HepG2 (cell line): ENCODE measurements around the gene XRCC5. TPM values are rescaled to one million over a fixed set of nuclear protein-coding genes. Genes with fewer than 3 reads are reported as not detected.

Source experiments
- ATAC-seq: fragments of 200-7000 bp; cut with Tn5 transposase; 3 replicates; pipeline ENCODE4 v1.9.1; 2020; ENCODE audit warnings: mild to moderate bottlenecking, moderate library complexity
- BruUV-seq: library from RNA; stranded (reverse); fragments of 400-500 nt; replicated peaks from 2 replicates; lab custom pipeline; 2021; lab: Mats Ljungman, UMichigan
- CTCF ChIA-PET: fragments of 300-600 bp; formaldehyde crosslinking; extraction: SDS; loops from one replicate; lab custom pipeline; 2021; ENCODE audit warnings: low total read pairs, inconsistent platforms, low intra/inter-chr PET ratio; lab: Yijun Ruan, JAX
- POLR2A ChIA-PET: fragments of 350-600 bp; sonication (Branson Sonifier 250); formaldehyde crosslinking; loops from one replicate; lab custom pipeline; 2020; ENCODE audit warnings: antibody characterized with exemption, inconsistent platforms; lab: Yijun Ruan, JAX
- DNase-seq: peaks from one replicate; pipeline ENCODE4 v3.0.0-alpha.2; 2015; ENCODE audit warnings: low spot score
- FAIRE-seq: peaks from 3 replicates; lab custom pipeline; 2011; peaks lifted over from hg19 to GRCh38; lab: Jason Lieb, UNC
- H2AFZ ChIP-seq: one replicate; pipeline ENCODE4 v1.6.1; 2011; ENCODE audit warnings: low read length, inconsistent platforms
- H3K27ac ChIP-seq: fragments of 300-600 bp; 3 replicates; pipeline ENCODE4 v1.8.0; 2011; ENCODE audit warnings: mixed run types, mild to moderate bottlenecking, mixed read lengths, low read length, inconsistent platforms; ENCODE audit not compliant: insufficient read depth; ENCODE audit errors: extremely low read length
- H3K27me3 ChIP-seq, 2 experiments: fragments of 200-600 bp in 1 of 2; 2 replicates in 1 of 2; 3 replicates in 1 of 2; pipeline versions ENCODE4 v1.6.0 to v1.8.0; 2011; ENCODE audit warnings: low read length in 2 of 2, mild to moderate bottlenecking in 2 of 2, moderate library complexity in 2 of 2, inconsistent platforms in 1 of 2; ENCODE audit not compliant: insufficient read depth in 2 of 2, control insufficient read depth in 1 of 2
- H3K36me3 ChIP-seq, 2 experiments: fragments of 200-600 bp in 1 of 2; replicated peaks in 1 of 2; 2 replicates in 1 of 2; 3 replicates in 1 of 2; pipeline versions ENCODE4 v1.5.1 to v1.8.0; 2011; ENCODE audit warnings: low read length in 2 of 2, inconsistent platforms in 1 of 2; ENCODE audit not compliant: insufficient read depth in 2 of 2, control insufficient read depth in 1 of 2
- H3K4me1 ChIP-seq: 2 replicates; pipeline ENCODE4 v1.5.1; 2012; ENCODE audit warnings: low read length, inconsistent platforms; ENCODE audit not compliant: insufficient read depth
- H3K4me2 ChIP-seq: 2 replicates; pipeline ENCODE4 v1.6.0; 2011; ENCODE audit warnings: low read depth, low read length, inconsistent platforms
- H3K4me3 ChIP-seq, 3 experiments: fragments of 200-600 bp in 1 of 3; sonication (generic), shearing (Covaris generic) in 1 of 3; replicated peaks in 1 of 3; 2 replicates each; pipeline ENCODE4 v1.5.1; 2011 to 2016; ENCODE audit warnings: low read length in 3 of 3, inconsistent platforms in 2 of 3, low read depth in 2 of 3, mild to moderate bottlenecking in 2 of 3, control low read depth in 1 of 3, mixed read lengths in 1 of 3; ENCODE audit not compliant: insufficient read depth in 1 of 3
- H3K79me2 ChIP-seq: one replicate; pipeline ENCODE4 v1.6.1; 2011; ENCODE audit warnings: low read length, inconsistent platforms; ENCODE audit not compliant: insufficient read depth
- H3K9ac ChIP-seq: 2 replicates; pipeline ENCODE4 v1.6.0; 2011; ENCODE audit warnings: mild to moderate bottlenecking, low read depth, low read length, inconsistent platforms; ENCODE audit not compliant: insufficient read depth
- H3K9me3 ChIP-seq: 2 replicates; pipeline ENCODE4 v1.5.1; 2012; ENCODE audit warnings: mild to moderate bottlenecking, low read length
- H4K20me1 ChIP-seq: 2 replicates; pipeline ENCODE4 v1.6.0; 2011; ENCODE audit warnings: inconsistent platforms, mild to moderate bottlenecking, low read length, moderate library complexity; ENCODE audit not compliant: insufficient read depth
- EED ChIP-seq: sonication (generic); formaldehyde crosslinking; IDR thresholded peaks from 2 replicates; pipeline ENCODE4 v1.5.0; 2020; ENCODE audit warnings: mild to moderate bottlenecking, missing genetic modification reagents
- MAFF ChIP-seq: IDR thresholded peaks from 2 replicates; pipeline ENCODE4 v1.6.1; 2011; ENCODE audit warnings: low read depth, low read length, improper control_type of control experiment
- MAFK ChIP-seq, 2 experiments: IDR thresholded peaks in 1 of 2; conservative IDR thresholded peaks in 1 of 2; 2 replicates each; pipeline ENCODE4 v1.6.1; 2011; ENCODE audit warnings: improper control_type of control experiment in 2 of 2, low read length in 2 of 2
- RBM22 ChIP-seq: fragments of 200-400 bp; formaldehyde crosslinking; optimal IDR thresholded peaks from 2 replicates; pipeline ENCODE3; 2017; ENCODE audit warnings: mild to moderate bottlenecking, low read length, moderate library complexity
- SP140L ChIP-seq: sonication (generic); formaldehyde crosslinking; IDR thresholded peaks from 2 replicates; pipeline ENCODE4 v1.4.0; 2020; ENCODE audit warnings: missing genetic modification reagents, borderline replicate concordance
- ZBTB2 ChIP-seq: sonication (generic); formaldehyde crosslinking; IDR thresholded peaks from 2 replicates; pipeline ENCODE4 v1.8.0; 2022; ENCODE audit warnings: low read depth, missing genetic modification reagents
- ZNF17 ChIP-seq: sonication (generic); formaldehyde crosslinking; IDR thresholded peaks from 2 replicates; pipeline ENCODE4 v1.5.0; 2020; ENCODE audit warnings: mild to moderate bottlenecking, missing genetic modification reagents
- WGBS: methylation state at CpG from one replicate; pipeline ENCODE4 v1.1.6; 2017; ENCODE audit warnings: low lambda C conversion rate; 5-methylcytosine and 5-hydroxymethylcytosine counted together
- in situ Hi-C: cut with HindIII; loops from 2 replicates; pipeline ENCODE4 v1.10.0; 2017; ENCODE audit warnings: low pct_unique_long_range_greater_than_20kb; ENCODE audit not compliant: extremely low pct_ligation_motif_present
- intact Hi-C: fragments of 100-400 bp; cut with micrococcal nuclease; formaldehyde crosslinking; loops from one replicate; pipeline ENCODE4 v1.10.0; 2022; ENCODE audit not compliant: unreplicated experiment
- polyA plus RNA-seq, 8 experiments: library from polyadenylated mRNA; depleted of rRNA in 3 of 8; stranded (reverse) in 7 of 8; unstranded in 1 of 8; fragments of >200 nt; fragmentation: Illumina TruSeq in 4 of 8; extraction: Trizol in 4 of 8; gene quantifications; 2 replicates each; pipeline versions ENCODE4 v1.2.1 to v1.2.3, GENCODE V29; 2011 to 2016; ENCODE audit warnings: low read depth in 4 of 8, missing spikeins in 1 of 8, mixed read lengths in 1 of 8; ENCODE audit not compliant: insufficient read depth in 1 of 8
- total RNA-seq, 5 experiments: library from RNA; depleted of rRNA; stranded (reverse); fragments of >200 nt; fragmentation: Illumina TruSeq; extraction: Trizol; gene quantifications; 2 replicates each; pipeline ENCODE4 v1.2.3, GENCODE V29; 2016; ENCODE audit warnings: low read depth in 1 of 5

XRCC5 gene
- total and polyA plus RNA-seq, 2 of the 13 experiments (the other 11 are each of a cell fraction or from before 2014, with no cell fraction given): 264 to 454 TPM

- peaks cover 38 to 95% of the 10 kb centered on the region in 2 experiments for H3K36me3 ChIP-seq
- WGBS: 97% methylated on average over 5 of the region's 5 CpGs
- no peak overlapping the region for H2AFZ ChIP-seq
- TF ChIP-seq ZBTB2 (CRISPR knock-in tag) (no peak), MAFF (peak; percentile 96), ZNF17 (CRISPR knock-in tag) (no peak), EED (CRISPR knock-in tag) (no peak), RBM22 (peak; percentile 73), SP140L (no peak), MAFK (conservative IDR thresholded peaks at IDR 0.05 in 1 of 2, IDR thresholded peaks at IDR 0.05 in 1 of 2; ENCODE audit: low read length in 2 of 2) (peak; percentile 95 to 98)
- ATAC-seq (no peak; the same call in 2 of the 3 replicates), FAIRE-seq (no peak), DNase-seq (no peak)
- no peak overlapping the region for H3K4me2 ChIP-seq
- no peaks in the 10 kb centered on the region for H4K20me1 ChIP-seq
- no peaks in the 10 kb centered on the region for H3K4me1 ChIP-seq
- no peaks in the 10 kb centered on the region for H3K9me3 ChIP-seq
- H3K79me2 ChIP-seq: no peaks in the 10 kb centered on the region
- no TSS peak for BruUV-seq
- no peak overlapping the region for H3K9ac ChIP-seq
- intact Hi-C loops (no loop called here), in situ Hi-C loops (no loop called here)
- no peaks in the 10 kb centered on the region for H3K27me3 ChIP-seq
- H3K27ac ChIP-seq: no peak overlapping the region
- POLR2A ChIA-PET: no interaction called here
- CTCF ChIA-PET: no interaction called here
- no peak overlapping the region for H3K4me3 ChIP-seq
Observed at GRCh38 chr2:216147172-216148131, 38.3 kb downstream of the XRCC5 start.
